Loucy (cell line): Measurements from ENCODE around the gene CLTB.

Source experiments
- H2AFZ ChIP-seq: fragments of 200-600 bp; sonication (generic); 2 replicates; pipeline ENCODE4 v1.6.0; 2016; ENCODE audit warnings: antibody characterized with exemption, mild to moderate bottlenecking, low read length, moderate library complexity
- H3F3A ChIP-seq: fragments of 200-600 bp; 2 replicates; pipeline ENCODE4 v1.6.0; 2016; ENCODE audit warnings: antibody characterized with exemption, low read depth, mild to moderate bottlenecking
- H3K27me3 ChIP-seq: fragments of 200-600 bp; sonication (generic); 2 replicates; pipeline ENCODE4 v1.6.1; 2014; ENCODE audit warnings: low read length, mild to moderate bottlenecking; ENCODE audit not compliant: insufficient read depth, poor library complexity, severe bottlenecking
- H3K36me3 ChIP-seq: fragments of 200-600 bp; sonication (generic); 2 replicates; pipeline ENCODE4 v1.6.1; 2016; ENCODE audit warnings: low read length; ENCODE audit not compliant: insufficient read depth
- H3K4me1 ChIP-seq: fragments of 200-600 bp; sonication (generic); 2 replicates; pipeline ENCODE4 v1.5.1; 2014; ENCODE audit warnings: low read length, mild to moderate bottlenecking; ENCODE audit not compliant: insufficient read depth, poor library complexity, severe bottlenecking
- H3K4me2 ChIP-seq: fragments of 200-600 bp; sonication (generic); 2 replicates; pipeline ENCODE4 v1.6.0; 2014; ENCODE audit warnings: antibody characterized with exemption, low read length, low read depth, mild to moderate bottlenecking; ENCODE audit not compliant: poor library complexity, severe bottlenecking
- H3K4me3 ChIP-seq: fragments of 200-600 bp; sonication (generic); 2 replicates; pipeline ENCODE4 v1.5.1; 2014; ENCODE audit warnings: low read length, mild to moderate bottlenecking, mixed read lengths; ENCODE audit not compliant: poor library complexity, severe bottlenecking
- H3K79me2 ChIP-seq: fragments of 200-600 bp; sonication (generic); 2 replicates; pipeline ENCODE4 v1.6.1; 2014; ENCODE audit warnings: low read length; ENCODE audit not compliant: insufficient read depth
- H3K9ac ChIP-seq: fragments of 200-600 bp; sonication (generic); 2 replicates; pipeline ENCODE4 v1.6.0; 2014; ENCODE audit warnings: mild to moderate bottlenecking, low read depth, low read length, moderate library complexity; ENCODE audit not compliant: poor library complexity, severe bottlenecking
- H3K9me2 ChIP-seq: fragments of 200-600 bp; sonication (generic); replicated peaks from 2 replicates; pipeline ENCODE4 v1.6.1; 2016; ENCODE audit warnings: low read depth, low read length, mixed read lengths
- H3K9me3 ChIP-seq: fragments of 200-600 bp; sonication (generic); 2 replicates; pipeline ENCODE4 v1.6.1; 2014; ENCODE audit warnings: mild to moderate bottlenecking, antibody characterized with exemption, low read length, low read depth; ENCODE audit not compliant: insufficient read depth
- H4K20me1 ChIP-seq: fragments of 200-600 bp; sonication (generic); 2 replicates; pipeline ENCODE4 v1.6.0; 2014; ENCODE audit warnings: antibody characterized with exemption, low read length, mild to moderate bottlenecking; ENCODE audit not compliant: insufficient read depth, poor library complexity, severe bottlenecking
- CTCF ChIP-seq: fragments of 200-600 bp; sonication (generic); conservative IDR thresholded peaks from 2 replicates; pipeline ENCODE4 v1.5.1; 2014; ENCODE audit warnings: mild to moderate bottlenecking, antibody characterized with exemption, low read length
- EZH2phosphoT487 ChIP-seq: fragments of 200-600 bp; IDR thresholded peaks from 2 replicates; pipeline ENCODE4 v1.6.1; 2018; ENCODE audit warnings: antibody characterized with exemption, mild to moderate bottlenecking, moderate library complexity, borderline replicate concordance

CLTB gene

GRCh38 chr5:176397736-176398420, 18.5 kb downstream of the CLTB start:
- H3K9me3 ChIP-seq: no peaks in the 10 kb centered on the region
- no peaks in the 10 kb centered on the region for H3K9me2 ChIP-seq
- no peak overlapping the region for H2AFZ ChIP-seq
- H4K20me1 ChIP-seq: no peaks in the 10 kb centered on the region
- H3F3A ChIP-seq: no peaks in the 10 kb centered on the region
- no peak overlapping the region for H3K4me3 ChIP-seq
- H3K36me3 ChIP-seq: no peaks in the 10 kb centered on the region
- no peaks in the 10 kb centered on the region for H3K79me2 ChIP-seq
- H3K4me1 ChIP-seq: no peaks in the 10 kb centered on the region
- H3K9ac ChIP-seq: no peak overlapping the region
- H3K4me2 ChIP-seq: no peak overlapping the region
- H3K27me3 ChIP-seq: no peaks in the 10 kb centered on the region
- TF ChIP-seq EZH2phosphoT487 (no peak), CTCF (no peak)

- no peaks in the 10 kb centered on the region for H3K4me1 ChIP-seq
- no peaks in the 10 kb centered on the region for H3K9me3 ChIP-seq
- no peak overlapping the region for H3K9ac ChIP-seq
- H3K36me3 ChIP-seq: no peaks in the 10 kb centered on the region
- H3K79me2 ChIP-seq: no peaks in the 10 kb centered on the region
- H2AFZ ChIP-seq: no peak overlapping the region
- TF ChIP-seq CTCF (no peak), EZH2phosphoT487 (no peak)
- H3K27me3 ChIP-seq: no peaks in the 10 kb centered on the region
- no peak overlapping the region for H3K4me3 ChIP-seq
- H3K4me2 ChIP-seq: no peak overlapping the region
- H3F3A ChIP-seq: no peaks in the 10 kb centered on the region
- no peaks in the 10 kb centered on the region for H4K20me1 ChIP-seq
- H3K9me2 ChIP-seq: no peaks in the 10 kb centered on the region
These were observed 20.0 kb downstream of the CLTB start for GRCh38 chr5:176396330-176396729.

- TF ChIP-seq CTCF: no peak
- TF ChIP-seq EZH2phosphoT487: no peak
- Histone ChIP-seq H3K9me2 (no peaks in the 10 kb centered on the region), H3K36me3 (no peaks in the 10 kb centered on the region)
These were observed 21.3 kb downstream of the CLTB start for GRCh38 chr5:176394881-176395675.

More at GRCh38 chr5:176394881-176395675, 21.3 kb downstream of the CLTB start:
- H4K20me1 ChIP-seq: no peaks in the 10 kb centered on the region
- H2AFZ ChIP-seq: no peak overlapping the region
- H3F3A ChIP-seq: no peaks in the 10 kb centered on the region
- peaks cover 7% of the 10 kb centered on the region; the same call in 1 of the 2 replicates for H3K79me2 ChIP-seq
- H3K9me3 ChIP-seq: no peaks in the 10 kb centered on the region
- no peaks in the 10 kb centered on the region for H3K4me1 ChIP-seq
- no peak overlapping the region for H3K4me3 ChIP-seq
- no peak overlapping the region for H3K4me2 ChIP-seq
- no peak overlapping the region for H3K9ac ChIP-seq
- H3K27me3 ChIP-seq: no peaks in the 10 kb centered on the region
